Muscle of leg (tissue), 11 donors: ENCODE results near the gene YPEL2. TPM values are rescaled to one million over a fixed set of nuclear protein-coding genes. Genes with fewer than 3 reads are reported as not detected.

Experiments used
- DNase-seq: peaks from one replicate; pipeline ENCODE4 v3.0.0; 2013
- H3K27ac ChIP-seq: one replicate; pipeline ENCODE4 v1.5.1; 2013; ENCODE audit warnings: mild to moderate bottlenecking, low read length, control low read depth
- H3K27me3 ChIP-seq: one replicate; pipeline ENCODE4 v1.6.1; 2013; ENCODE audit warnings: low read length; ENCODE audit not compliant: control insufficient read depth, insufficient read depth
- H3K36me3 ChIP-seq: one replicate; pipeline ENCODE4 v1.6.1; 2013; ENCODE audit warnings: low read length; ENCODE audit not compliant: control insufficient read depth, insufficient read depth
- H3K4me1 ChIP-seq: one replicate; pipeline ENCODE4 v1.6.1; 2013; ENCODE audit warnings: low read length; ENCODE audit not compliant: control insufficient read depth, insufficient read depth
- H3K4me3 ChIP-seq: one replicate; pipeline ENCODE4 v1.5.1; 2013; ENCODE audit warnings: low read length, control low read depth
- H3K9me3 ChIP-seq: replicated peaks from 2 replicates; pipeline ENCODE4 v1.6.1; 2013; ENCODE audit warnings: low read depth, low read length; ENCODE audit not compliant: control insufficient read depth
- WGBS: methylation state at CpG from one replicate; pipeline ENCODE4 v1.1.5; 2013; ENCODE audit warnings: missing lambda C conversion rate; ENCODE audit not compliant: insufficient coverage; 5-methylcytosine and 5-hydroxymethylcytosine counted together
- polyA plus RNA-seq, 8 donors: library from polyadenylated mRNA; unstranded; fragments of 120-200 nt; gene quantifications; one replicate each; pipeline versions ENCODE4 v1.2.1 to v1.2.3, GENCODE V29; 2013; ENCODE audit warnings: inconsistent platforms in 1 of 8, low replicate concordance in 1 of 8; ENCODE audit not compliant: insufficient read length in 8 of 8, insufficient read depth in 1 of 8
- total RNA-seq: library from RNA; stranded (reverse); fragments of 120-200 nt; gene quantifications from one replicate; pipeline ENCODE4 v1.2.4, GENCODE V29; 2013

Gene YPEL2
- total and polyA plus RNA-seq, 9 donors: 11.3 to 15.6 (median 12.8) TPM

GRCh38 chr17:59342681-59343131, 11.3 kb downstream of the YPEL2 start:
- no peaks in the 10 kb centered on the region for H3K27me3 ChIP-seq
- H3K4me1 ChIP-seq: peaks cover 10% of the 10 kb centered on the region
- DNase-seq: no peak
- H3K9me3 ChIP-seq: no peaks in the 10 kb centered on the region
- H3K36me3 ChIP-seq: peaks cover 2% of the 10 kb centered on the region
- H3K27ac ChIP-seq: no peak overlapping the region
- H3K4me3 ChIP-seq: no peak overlapping the region
- 52% methylated on average over 4 of the region's 4 CpGs for WGBS

GRCh38 chr17:59345476-59345875, 14.0 kb downstream of the YPEL2 start:
- no peaks in the 10 kb centered on the region for H3K27me3 ChIP-seq

GRCh38 chr17:59346341-59346740, 14.9 kb downstream of the YPEL2 start:
- Histone ChIP-seq H3K27ac (no peak overlapping the region), H3K9me3 (no peaks in the 10 kb centered on the region), H3K4me1 (peaks cover 9% of the 10 kb centered on the region), H3K27me3 (no peaks in the 10 kb centered on the region), H3K36me3 (no peaks in the 10 kb centered on the region), H3K4me3 (no peak overlapping the region)
- WGBS: 96% methylated on average over 4 of the region's 4 CpGs
- no peak for DNase-seq

More at GRCh38 chr17:59345476-59345875, 14.0 kb downstream of the YPEL2 start:
- no peaks in the 10 kb centered on the region for H3K9me3 ChIP-seq
- WGBS: no CpG with 5 or more reads among the region's 7 CpGs
- DNase-seq: no peak
- H3K27ac ChIP-seq: no peak overlapping the region
- no peaks in the 10 kb centered on the region for H3K36me3 ChIP-seq
- peaks cover 10% of the 10 kb centered on the region for H3K4me1 ChIP-seq
- no peak overlapping the region for H3K4me3 ChIP-seq

- H3K4me1 ChIP-seq: peaks cover 3% of the 10 kb centered on the region
- H3K9me3 ChIP-seq: no peaks in the 10 kb centered on the region
- no peak overlapping the region for H3K27ac ChIP-seq
- H3K27me3 ChIP-seq: no peaks in the 10 kb centered on the region
- 97% methylated on average over 4 of the region's 6 CpGs for WGBS
- H3K36me3 ChIP-seq: no peaks in the 10 kb centered on the region
- no peak overlapping the region for H3K4me3 ChIP-seq
- DNase-seq: no peak
Observed at GRCh38 chr17:59346876-59347407, 15.5 kb downstream of the YPEL2 start.

- no peak for DNase-seq
- H3K27me3 ChIP-seq: no peaks in the 10 kb centered on the region
- no peak overlapping the region for H3K4me3 ChIP-seq
- 48% methylated on average over 4 of the region's 7 CpGs for WGBS
- H3K27ac ChIP-seq: no peak overlapping the region
- H3K36me3 ChIP-seq: no peaks in the 10 kb centered on the region
- H3K9me3 ChIP-seq: no peaks in the 10 kb centered on the region
- no peaks in the 10 kb centered on the region for H3K4me1 ChIP-seq
Observed at GRCh38 chr17:59347975-59348391, 16.5 kb downstream of the YPEL2 start.

GRCh38 chr17:59349178-59349577, 17.7 kb downstream of the YPEL2 start:
- WGBS: 90% methylated on average over 4 of the region's 8 CpGs
- Histone ChIP-seq H3K4me3 (no peak overlapping the region), H3K36me3 (peaks cover 7% of the 10 kb centered on the region), H3K27me3 (no peaks in the 10 kb centered on the region), H3K9me3 (no peaks in the 10 kb centered on the region), H3K4me1 (peaks cover 3% of the 10 kb centered on the region), H3K27ac (no peak overlapping the region)
- no peak for DNase-seq

- Histone ChIP-seq H3K4me3 (no peak overlapping the region), H3K36me3 (peaks cover 21% of the 10 kb centered on the region), H3K4me1 (peaks cover 3% of the 10 kb centered on the region), H3K9me3 (no peaks in the 10 kb centered on the region), H3K27me3 (no peaks in the 10 kb centered on the region), H3K27ac (no peak overlapping the region)
- DNase-seq: no peak
- WGBS: 92% methylated on average over 16 of the region's 16 CpGs
Observed at GRCh38 chr17:59353106-59353854, 21.8 kb downstream of the YPEL2 start.

GRCh38 chr17:59353936-59354755, 22.7 kb downstream of the YPEL2 start:
- Histone ChIP-seq H3K36me3 (peaks cover 21% of the 10 kb centered on the region), H3K4me1 (peaks cover 3% of the 10 kb centered on the region), H3K27me3 (no peaks in the 10 kb centered on the region), H3K27ac (no peak overlapping the region), H3K9me3 (no peaks in the 10 kb centered on the region), H3K4me3 (no peak overlapping the region)
- no peak for DNase-seq
- 85% methylated on average over 4 of the region's 9 CpGs for WGBS

GRCh38 chr17:59355030-59355701, 23.7 kb downstream of the YPEL2 start:
- no peak for DNase-seq
- WGBS: 75% methylated on average over 1 of the region's 4 CpGs
- Histone ChIP-seq H3K4me1 (peaks cover 3% of the 10 kb centered on the region), H3K4me3 (no peak overlapping the region), H3K36me3 (peaks cover 21% of the 10 kb centered on the region), H3K27ac (no peak overlapping the region), H3K9me3 (no peaks in the 10 kb centered on the region), H3K27me3 (no peaks in the 10 kb centered on the region)
